K562 (cell line): ENCODE measurements around the gene LHCGR. TPM values are rescaled to one million over a fixed set of nuclear protein-coding genes. Genes with fewer than 3 reads are reported as not detected.

Experiments used
- CHCHD3 ChIP-seq: fragments of 250-450 bp; sonication (Bioruptor Pico); IDR thresholded peaks from 2 replicates; pipeline ENCODE4 v2.1.2; 2022; ENCODE audit warnings: mild to moderate bottlenecking
- DEAF1 ChIP-seq: fragments of 450-650 bp; formaldehyde crosslinking; IDR thresholded peaks from 2 replicates; pipeline ENCODE4 v1.4.0; 2020; ENCODE audit warnings: mild to moderate bottlenecking, moderate library complexity
- KAT8 ChIP-seq: fragments of 450-650 bp; IDR thresholded peaks from 2 replicates; pipeline ENCODE4 v1.6.1; 2016; ENCODE audit warnings: low read depth, mild to moderate bottlenecking
- KDM2B ChIP-seq: fragments of 250-450 bp; sonication (Bioruptor Pico); IDR thresholded peaks from 2 replicates; pipeline ENCODE4 v1.8.0; 2021; ENCODE audit warnings: mild to moderate bottlenecking, moderate library complexity
- REST ChIP-seq, 2 experiments: fragments of 450-650 bp; formaldehyde crosslinking in 1 of 2; IDR thresholded peaks; 2 replicates each; pipeline versions ENCODE4 v1.4.0 to v1.6.1; 2014 to 2020; ENCODE audit warnings: mild to moderate bottlenecking in 2 of 2, borderline replicate concordance in 1 of 2, low read depth in 1 of 2
- polyA plus RNA-seq, 8 experiments: library from polyadenylated mRNA; depleted of rRNA in 4 of 8; stranded (reverse) in 5 of 8; unstranded in 3 of 8; fragments of >200 nt; fragmentation: Nextera tagmentation in 2 of 8; fragmentation: Illumina TruSeq in 1 of 8; extraction: Ambion mirVana in 2 of 8; extraction: Trizol in 1 of 8; gene quantifications; 2 replicates each; pipeline versions ENCODE4 v1.2.1 to v1.2.3, GENCODE V29; 2011 to 2014; ENCODE audit warnings: inconsistent platforms in 1 of 8, missing spikeins in 1 of 8
- small RNA-seq: library from RNA; depleted of rRNA; stranded (forward); fragments of <200 nt; gene quantifications from one replicate; pipeline ENCODE3, GENCODE V24; 2014
- total RNA-seq, 7 experiments: library from RNA; depleted of rRNA in 6 of 7; stranded (reverse); fragments of >200 nt in 6 of 7; fragmentation: Illumina TruSeq in 2 of 7; extraction: Trizol in 2 of 7; gene quantifications; 2 replicates each; pipeline versions ENCODE4 v1.2.1 to v1.2.3, GENCODE V29; 2011 to 2021; ENCODE audit warnings: low replicate concordance in 1 of 7

The LHCGR gene
- total and polyA plus RNA-seq, 9 of the 15 experiments (the other 6 are each of a cell fraction or from before 2014, with no cell fraction given) = not detected

- TF ChIP-seq CHCHD3 (CRISPR knock-in tag) (no peak), KAT8 (no peak), KDM2B (CRISPR knock-in tag) (no peak), DEAF1 (CRISPR knock-in tag) (no peak), REST (IDR thresholded peaks at IDR 0.05; ENCODE audit: borderline replicate concordance) (no peak), REST (CRISPR knock-in tag; IDR thresholded peaks at IDR 0.05; ENCODE audit: low read depth) (no peak)
Observed at GRCh38 chr2:48638261-48638660, 117.3 kb downstream of the LHCGR start (continued).

Small RNA genes lying within 50 kb of the gene (small RNA-seq; reads per million reads assigned to genes)
- not detected for gene ELOBP3

Other genes starting within 250 kb of the LHCGR start
- gene STON1, start 225.6 kb downstream of the LHCGR start, total RNA-seq (2014; rRNA removed) = 0.37 and 0.68 TPM in 2 replicates
- gene STON1, start 225.6 kb downstream of the LHCGR start, total RNA-seq (2014; rRNA removed; fragmentation: Illumina TruSeq; extraction: Trizol) = 0.54 and 0.55 TPM in 2 replicates
- 0.22 and 0.23 TPM in 2 replicates for gene STON1, start 225.6 kb downstream of the LHCGR start, total RNA-seq (2015; rRNA removed; fragmentation: Illumina TruSeq; extraction: Trizol)
- gene STON1, start 225.6 kb downstream of the LHCGR start, total RNA-seq (2021) = 0.96 and 0.98 TPM in 2 replicates
- gene STON1, start 225.6 kb downstream of the LHCGR start, polyA plus RNA-seq (2011; rRNA removed) = 1.2 TPM in 2 replicates
- gene STON1, start 225.6 kb downstream of the LHCGR start, polyA plus RNA-seq (2014; fragmentation: Illumina TruSeq; extraction: Trizol) = 0.47 and 0.59 TPM in 2 replicates
- under 1 TPM; 0.07 to 0.22 TPM for gene STON1, start 225.6 kb downstream of the LHCGR start, polyA plus RNA-seq (2014; fragmentation: Nextera tagmentation; extraction: Ambion mirVana)
- gene STON1, start 225.6 kb downstream of the LHCGR start, polyA plus RNA-seq (2014; rRNA removed) = 0.52 and 0.94 TPM in 2 replicates
- not detected in 2 replicates for gene GTF2A1L, start 137.9 kb downstream of the LHCGR start, total RNA-seq (2014; rRNA removed)
- gene GTF2A1L, start 137.9 kb downstream of the LHCGR start, total RNA-seq (2014; rRNA removed; fragmentation: Illumina TruSeq; extraction: Trizol) = not detected in 2 replicates
- gene GTF2A1L, start 137.9 kb downstream of the LHCGR start, total RNA-seq (2015; rRNA removed; fragmentation: Illumina TruSeq; extraction: Trizol) = 0.18 TPM in 1 of 2 replicates, not detected in the other
- gene GTF2A1L, start 137.9 kb downstream of the LHCGR start, total RNA-seq (2021) = not detected in 2 replicates
- gene GTF2A1L, start 137.9 kb downstream of the LHCGR start, polyA plus RNA-seq (2011; rRNA removed) = not detected in 2 replicates
- not detected in 2 replicates for gene GTF2A1L, start 137.9 kb downstream of the LHCGR start, polyA plus RNA-seq (2014; fragmentation: Illumina TruSeq; extraction: Trizol)
- under 1 TPM; 0.06 to 0.35 TPM for gene GTF2A1L, start 137.9 kb downstream of the LHCGR start, polyA plus RNA-seq (2014; fragmentation: Nextera tagmentation; extraction: Ambion mirVana)
- 0.05 TPM in 1 of 2 replicates, not detected in the other for gene GTF2A1L, start 137.9 kb downstream of the LHCGR start, polyA plus RNA-seq (2014; rRNA removed)